Ovary (tissue), 9 donors: Measurements from ENCODE around the gene FSD1. TPM values are rescaled to one million over a fixed set of nuclear protein-coding genes. Genes with fewer than 3 reads are reported as not detected.
"Not testable (repeated sequence)": the region's sequence is repeated elsewhere in the genome, so short reads cannot be mapped to it uniquely, and the experiment has no call there.

Experiments used
- DNase-seq, 5 donors: peaks; one replicate each; pipeline ENCODE4 v3.0.0-alpha.2; 2019 to 2020
- H3K27ac ChIP-seq, 2 donors: fragments of 200-600 bp; one replicate each; pipeline versions ENCODE4 v1.5.1 to v1.8.0; 2019 to 2022
- H3K27me3 ChIP-seq: fragments of 200-600 bp; one replicate; pipeline ENCODE4 v1.8.0; 2022
- H3K36me3 ChIP-seq: fragments of 200-600 bp; sonication (generic); one replicate; pipeline ENCODE4 v1.5.1; 2019
- H3K4me1 ChIP-seq: one replicate; pipeline ENCODE4 v1.8.1; 2013; ENCODE audit warnings: mild to moderate bottlenecking, moderate library complexity; ENCODE audit not compliant: insufficient read depth
- H3K4me3 ChIP-seq: fragments of 200-600 bp; sonication (generic); one replicate; pipeline ENCODE4 v1.5.1; 2017
- H3K9me3 ChIP-seq, 2 donors: fragments of 200-600 bp in 1 of 2; sonication (generic) in 1 of 2; one replicate each; pipeline versions ENCODE4 v1.5.1 to v1.8.1; 2013 to 2019; ENCODE audit warnings: mild to moderate bottlenecking in 1 of 2, moderate library complexity in 1 of 2
- EP300 ChIP-seq: sonication (generic); formaldehyde crosslinking; IDR thresholded peaks from one replicate; pipeline ENCODE4 v1.6.1; 2017; ENCODE audit warnings: antibody characterized with exemption
- POLR2A ChIP-seq: fragments of 450-650 bp; IDR thresholded peaks from one replicate; pipeline ENCODE4 v1.6.1; 2017; ENCODE audit warnings: antibody characterized with exemption, mild to moderate bottlenecking, moderate library complexity
- WGBS, 3 donors: extraction: QIAGEN DNeasy Blood & Tissue Kit in 1 of 3; methylation state at CpG; one replicate each; pipeline versions ENCODE4 v1.1.5 to v1.1.7; 2013 to 2017; 5-methylcytosine and 5-hydroxymethylcytosine counted together
- intact Hi-C, 4 donors: fragments of 100-400 bp; cut with DNase I; formaldehyde crosslinking; loops; one replicate each; pipeline versions ENCODE4 v1.11.0 to v1.15.1; 2022 to 2023
- polyA plus RNA-seq, 2 donors: library from polyadenylated mRNA; stranded (reverse); fragments of 200-250 nt in 1 of 2; fragments of 350-450 nt in 1 of 2; fragmentation: Illumina TruSeq in 1 of 2; extraction: RNeasy Lipid Tissue Mini Kit (QIAGEN cat#74804) in 1 of 2; gene quantifications; one replicate each; pipeline ENCODE4 v1.2.3, GENCODE V29; 2013 to 2014
- total RNA-seq, 7 donors: library from RNA; depleted of rRNA in 2 of 7; stranded (reverse); fragments of >200 nt in 2 of 7; fragmentation: NEBNext Ultra II Directional in 3 of 7; extraction: Animal tissue kit (Norgen Biotek cat#: 25700) in 3 of 7; gene quantifications; one replicate each; pipeline versions ENCODE4 v1.1.0 to v1.2.4, GENCODE V29; 2016 to 2023
- TF ChIP-seq, protein P1 (sequence below), 3 donors: fragments of 450-650 bp in 2 of 3; fragments of 200-600 bp in 1 of 3; IDR thresholded peaks; one replicate each; pipeline versions ENCODE4 v1.5.1 to v1.8.0; 2016 to 2022; ENCODE audit warnings: antibody characterized with exemption in 3 of 3, mild to moderate bottlenecking in 1 of 3
- donor health status: DM: no; HTN: no; CAD: no; lungs with moderate emphysema.
- donor health status: DM: no; HTN: no; CAD: no.
- donor health status: Bipolar disorder and iron deficiency.
- donor health status: DM: yes; HTN: yes; CAD: no.
- donor health status: DM: no; HTN: no; CAD: no.
- donor health status: DM: yes; HTN: yes; CAD: no.

The FSD1 gene
- total and polyA plus RNA-seq, 9 donors = 0.11 to 0.48 (median 0.18) TPM; not detected in 6

- H3K9me3 ChIP-seq = no peaks in the 10 kb centered on the region
- no peak overlapping the region for H3K27ac ChIP-seq
- H3K4me3 ChIP-seq = peak overlapping the region; percentile 24
- intact Hi-C loops = no loop called here
- no peaks in the 10 kb centered on the region for H3K36me3 ChIP-seq
- H3K27me3 ChIP-seq = no peaks in the 10 kb centered on the region
- DNase-seq = no peak
- H3K4me1 ChIP-seq = peaks cover 3% of the 10 kb centered on the region
- TF ChIP-seq, protein P1, sequence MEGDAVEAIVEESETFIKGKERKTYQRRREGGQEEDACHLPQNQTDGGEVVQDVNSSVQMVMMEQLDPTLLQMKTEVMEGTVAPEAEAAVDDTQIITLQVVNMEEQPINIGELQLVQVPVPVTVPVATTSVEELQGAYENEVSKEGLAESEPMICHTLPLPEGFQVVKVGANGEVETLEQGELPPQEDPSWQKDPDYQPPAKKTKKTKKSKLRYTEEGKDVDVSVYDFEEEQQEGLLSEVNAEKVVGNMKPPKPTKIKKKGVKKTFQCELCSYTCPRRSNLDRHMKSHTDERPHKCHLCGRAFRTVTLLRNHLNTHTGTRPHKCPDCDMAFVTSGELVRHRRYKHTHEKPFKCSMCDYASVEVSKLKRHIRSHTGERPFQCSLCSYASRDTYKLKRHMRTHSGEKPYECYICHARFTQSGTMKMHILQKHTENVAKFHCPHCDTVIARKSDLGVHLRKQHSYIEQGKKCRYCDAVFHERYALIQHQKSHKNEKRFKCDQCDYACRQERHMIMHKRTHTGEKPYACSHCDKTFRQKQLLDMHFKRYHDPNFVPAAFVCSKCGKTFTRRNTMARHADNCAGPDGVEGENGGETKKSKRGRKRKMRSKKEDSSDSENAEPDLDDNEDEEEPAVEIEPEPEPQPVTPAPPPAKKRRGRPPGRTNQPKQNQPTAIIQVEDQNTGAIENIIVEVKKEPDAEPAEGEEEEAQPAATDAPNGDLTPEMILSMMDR (IDR thresholded peaks at IDR 0.05) = no peak
- TF ChIP-seq POLR2A = no peak
- no peak for TF ChIP-seq EP300
- whole genome bisulfite sequencing, 3 donors = 2 to 4% (median 3%) methylated on average over 62 to 71 of the region's 71 CpGs
Measured at GRCh38 chr19:4279530-4280422, 24.6 kb upstream of the FSD1 start.

DNA sequence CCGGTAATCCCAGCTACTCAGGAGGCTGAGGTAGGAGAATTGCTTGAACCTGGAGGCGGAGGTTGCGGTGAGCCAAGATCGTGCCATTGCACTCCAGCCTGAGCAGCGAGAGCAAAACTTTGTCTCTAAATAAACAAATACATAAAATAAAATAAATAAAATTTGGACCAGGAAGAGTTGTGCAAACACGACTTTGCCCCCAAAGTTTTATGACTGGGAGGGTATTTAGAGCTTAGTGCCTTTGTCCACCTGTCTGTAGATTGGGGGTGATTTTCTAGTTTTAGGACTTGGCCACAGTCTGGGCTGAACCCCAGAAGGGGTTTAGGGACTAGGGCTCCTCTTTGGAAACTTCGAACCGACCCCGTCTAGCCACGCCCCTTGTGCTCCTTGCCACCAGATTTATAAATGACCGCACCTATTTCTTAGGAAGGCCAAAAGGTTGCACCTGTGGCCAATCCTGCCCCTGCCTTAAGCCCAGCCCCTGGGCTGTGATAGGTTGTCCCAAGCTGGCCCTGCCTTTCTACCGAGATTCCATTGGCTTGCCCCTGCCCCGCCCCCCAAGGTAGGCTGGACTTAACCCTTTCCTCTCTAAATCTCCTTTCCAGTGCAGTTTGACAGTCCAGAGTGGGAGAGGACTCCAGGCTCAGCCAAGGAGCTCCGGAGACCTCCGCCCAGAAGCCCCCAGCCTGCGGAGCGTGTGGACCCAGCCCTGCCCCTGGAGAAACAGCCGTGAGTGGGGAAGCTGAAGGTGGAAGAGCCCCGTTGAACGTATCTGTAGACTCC is 20.0 kb upstream of the FSD1 start:
- Histone ChIP-seq H3K4me1 (peaks cover 3% of the 10 kb centered on the region), H3K4me3 (no peak overlapping the region), H3K27ac (no peak overlapping the region), H3K36me3 (no peaks in the 10 kb centered on the region), H3K9me3 (no peaks in the 10 kb centered on the region), H3K27me3 (no peaks in the 10 kb centered on the region)
- intact Hi-C loops = no loop called here
- TF ChIP-seq, protein P1 (IDR thresholded peaks at IDR 0.05) = no peak
- TF ChIP-seq EP300 = no peak
- TF ChIP-seq POLR2A = no peak
- DNase-seq = no peak
- WGBS, 3 donors = 26 to 29% (median 27%) methylated on average over 20 of the region's 20 CpGs

DNA sequence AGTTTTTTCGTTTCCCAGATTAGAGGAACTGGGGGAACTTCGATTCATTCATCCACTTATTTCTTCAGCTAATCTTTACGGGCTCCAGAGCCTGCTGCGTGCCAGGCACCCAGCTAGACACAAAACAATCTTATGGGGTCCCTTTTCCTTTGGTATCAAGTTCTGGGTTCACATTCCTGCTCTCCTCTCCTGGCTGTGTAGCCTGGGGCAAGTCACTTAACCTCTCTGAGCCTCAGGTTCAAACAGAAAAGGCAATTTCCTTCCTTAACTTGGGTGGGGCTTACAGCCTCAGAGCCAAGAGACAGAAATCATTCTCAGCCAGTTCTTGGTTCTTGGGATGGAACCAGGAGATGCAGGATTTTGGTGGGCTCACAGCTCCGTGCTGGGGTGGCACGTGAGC is 19.4 kb upstream of the FSD1 start:
- intact Hi-C loops = no loop called here

GRCh38 chr19:4286141-4286540 is 18.3 kb upstream of the FSD1 start:
- H3K4me3 ChIP-seq, H3K9me3 ChIP-seq, H3K27ac ChIP-seq, DNase-seq, intact Hi-C loops, H3K36me3 ChIP-seq, H3K27me3 ChIP-seq, H3K4me1 ChIP-seq: not testable (repeated sequence)
- WGBS, 3 donors = 88 to 93% (median 90%) methylated on average over 4 of the region's 4 CpGs

More for the DNA sequence above, 19.4 kb upstream of the FSD1 start:
- TF ChIP-seq, protein P1 (IDR thresholded peaks at IDR 0.05) = no peak
- no peak for TF ChIP-seq POLR2A
- TF ChIP-seq EP300 = no peak
- DNase-seq = no peak
- Histone ChIP-seq H3K27me3 (no peaks in the 10 kb centered on the region), H3K4me3 (no peak overlapping the region), H3K27ac (no peak overlapping the region), H3K36me3 (no peaks in the 10 kb centered on the region), H3K4me1 (no peaks in the 10 kb centered on the region), H3K9me3 (no peaks in the 10 kb centered on the region)
- WGBS, 3 donors = 49 to 70% (median 60%) methylated on average over 6 of the region's 6 CpGs
